ENCODE data around the gene RNF223.
A peak's percentile ranks its signal among the peaks of the same experiment; 100 is the strongest.
"Not testable (repeated sequence)": the region's sequence is repeated elsewhere in the genome, so short reads cannot be mapped to it uniquely, and the experiment has no call there.

Gene RNF223

GRCh38 chr1:1106510-1107221, 32.6 kb upstream of the RNF223 start:
- DNase-seq = peak; percentile 12

DNA sequence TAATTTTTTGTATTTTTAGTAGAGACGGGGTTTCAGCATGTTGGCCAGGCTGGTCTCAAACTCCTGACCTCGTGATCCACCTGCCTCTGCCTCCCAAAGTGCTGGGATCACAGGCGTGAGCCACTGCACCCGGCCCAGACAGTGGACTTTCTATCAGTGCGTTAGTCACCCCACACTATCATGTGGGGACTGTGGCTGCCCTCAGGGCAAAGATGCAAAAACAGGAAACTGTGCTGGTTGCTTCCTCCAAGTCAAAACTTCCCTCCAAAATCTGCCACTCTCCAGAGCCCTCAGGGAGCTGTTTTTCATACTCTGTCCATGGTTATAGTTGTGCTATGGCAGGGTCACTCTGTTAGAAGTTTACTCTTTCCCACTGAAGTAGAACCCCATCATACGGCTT, 30.0 kb upstream of the RNF223 start:
- peak; percentile 29 for DNase-seq

DNA sequence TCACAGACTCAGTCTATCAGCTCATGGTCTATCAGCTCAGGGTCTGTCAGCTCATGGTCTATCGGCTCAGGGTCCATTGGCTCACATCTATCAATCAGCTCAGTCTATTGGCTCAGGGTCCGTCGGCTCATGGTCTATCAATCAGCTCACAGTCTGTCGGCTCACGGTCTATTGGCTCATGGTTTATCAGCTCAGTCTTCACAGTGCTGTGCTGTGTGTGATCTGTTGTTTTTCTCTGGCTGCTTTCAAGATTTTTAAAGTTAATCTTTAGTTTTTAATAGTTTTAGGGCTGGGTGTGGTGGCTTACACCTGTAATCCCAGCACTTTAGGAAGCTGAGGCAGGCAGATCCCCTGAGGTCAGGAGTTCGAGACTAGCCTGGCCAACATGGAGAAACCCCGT, 27.4 kb upstream of the RNF223 start:
- no peak for DNase-seq

DNA sequence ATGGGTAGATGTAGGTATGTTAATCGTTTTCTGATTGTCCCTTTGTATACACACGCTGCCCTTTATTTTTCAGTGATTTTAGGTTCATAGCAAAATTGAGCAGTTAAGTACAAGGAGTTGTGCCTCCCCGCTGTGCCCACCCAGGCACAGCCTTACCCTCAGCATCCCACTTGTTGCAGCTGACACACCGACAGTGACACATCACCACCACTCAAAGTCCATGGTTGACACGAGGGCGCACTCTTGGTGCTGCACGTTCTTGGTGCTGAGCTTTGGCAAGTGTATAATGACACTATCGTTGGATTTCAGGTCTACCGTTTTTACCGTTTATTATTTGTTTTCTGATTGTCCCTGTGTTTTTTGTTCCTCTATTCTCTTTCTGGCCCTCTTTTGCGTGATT, 26.2 kb upstream of the RNF223 start:
- peak; percentile 12 for DNase-seq

DNA sequence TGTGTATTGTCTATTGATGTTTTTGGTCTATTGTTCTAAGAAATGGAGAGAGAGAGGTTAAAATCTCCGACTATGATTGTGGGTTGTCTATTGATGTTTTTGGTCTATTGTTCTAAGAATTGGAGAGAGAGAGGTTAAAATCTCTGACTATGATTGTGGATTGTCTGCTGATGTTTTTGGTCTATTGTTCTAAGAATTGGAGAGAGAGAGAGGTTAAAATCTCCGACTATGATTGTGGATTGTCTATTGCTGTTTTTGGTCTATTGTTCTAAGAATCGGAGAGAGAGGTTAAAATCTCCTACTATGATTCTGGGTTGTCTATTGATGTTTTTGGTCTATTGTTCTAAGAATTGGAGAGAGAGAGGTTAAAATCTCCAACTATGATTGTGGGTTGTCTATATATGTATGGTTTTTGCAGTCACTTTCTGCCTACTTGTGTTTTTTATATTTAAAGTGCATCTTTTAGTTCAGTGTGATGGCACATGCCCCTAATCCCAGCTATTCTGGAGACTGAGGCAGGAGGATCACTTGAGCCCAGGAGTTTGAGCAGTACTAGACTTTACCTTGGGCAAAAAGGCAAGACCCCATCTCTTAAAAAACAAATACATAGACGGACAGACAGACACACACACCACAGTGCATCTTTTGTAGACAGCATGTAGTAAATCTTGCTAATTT, 25.5 kb upstream of the RNF223 start:
- DNase-seq = no peak

GRCh38 chr1:1098681-1099421, 24.7 kb upstream of the RNF223 start:
- DNase-seq = peak; percentile 15

DNA sequence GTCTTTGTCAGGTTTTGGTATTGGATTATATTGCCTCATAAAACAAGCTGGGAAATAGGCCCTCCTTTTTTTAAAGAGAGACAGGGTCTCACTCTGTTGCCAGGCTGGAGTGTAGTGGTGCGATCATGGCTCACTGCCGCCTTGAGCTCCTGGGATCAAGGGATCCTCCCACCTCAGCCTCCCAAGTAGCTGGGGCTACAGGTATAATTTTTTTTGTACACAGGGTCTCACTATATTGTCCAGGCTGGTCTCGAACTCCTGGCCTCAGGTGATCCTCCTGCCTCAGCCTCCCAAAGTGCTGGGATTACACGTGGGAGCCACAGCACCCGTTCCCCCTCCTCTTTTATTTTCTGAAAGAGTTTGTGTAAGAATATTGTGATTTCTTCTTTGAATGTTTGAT, 22.0 kb upstream of the RNF223 start:
- not testable (repeated sequence) for DNase-seq

DNA sequence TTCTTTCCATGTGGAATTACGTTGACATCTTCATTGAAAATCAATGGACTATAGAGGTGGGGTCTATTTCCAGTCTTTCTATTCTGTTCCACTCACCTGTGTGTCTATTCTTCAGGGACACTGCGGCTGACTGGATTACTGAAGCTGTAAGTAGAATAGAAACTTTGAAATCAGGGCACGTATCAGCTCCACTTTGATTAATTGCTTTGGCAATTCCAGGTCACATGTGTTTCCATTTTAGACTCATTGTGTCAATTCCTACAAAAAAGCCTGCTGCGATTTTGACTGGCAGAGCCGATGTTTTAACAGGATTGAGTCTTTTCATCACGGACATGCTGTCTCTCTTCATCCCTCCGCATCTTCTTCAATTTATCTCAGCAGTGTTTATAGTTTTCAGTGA, 20.9 kb upstream of the RNF223 start:
- DNase-seq = no peak

GRCh38 chr1:1093610-1093943, 19.5 kb upstream of the RNF223 start:
- DNase-seq = peak; percentile 3

GRCh38 chr1:1092894-1093609, 18.9 kb upstream of the RNF223 start:
- peak; percentile 12 for DNase-seq

DNA sequence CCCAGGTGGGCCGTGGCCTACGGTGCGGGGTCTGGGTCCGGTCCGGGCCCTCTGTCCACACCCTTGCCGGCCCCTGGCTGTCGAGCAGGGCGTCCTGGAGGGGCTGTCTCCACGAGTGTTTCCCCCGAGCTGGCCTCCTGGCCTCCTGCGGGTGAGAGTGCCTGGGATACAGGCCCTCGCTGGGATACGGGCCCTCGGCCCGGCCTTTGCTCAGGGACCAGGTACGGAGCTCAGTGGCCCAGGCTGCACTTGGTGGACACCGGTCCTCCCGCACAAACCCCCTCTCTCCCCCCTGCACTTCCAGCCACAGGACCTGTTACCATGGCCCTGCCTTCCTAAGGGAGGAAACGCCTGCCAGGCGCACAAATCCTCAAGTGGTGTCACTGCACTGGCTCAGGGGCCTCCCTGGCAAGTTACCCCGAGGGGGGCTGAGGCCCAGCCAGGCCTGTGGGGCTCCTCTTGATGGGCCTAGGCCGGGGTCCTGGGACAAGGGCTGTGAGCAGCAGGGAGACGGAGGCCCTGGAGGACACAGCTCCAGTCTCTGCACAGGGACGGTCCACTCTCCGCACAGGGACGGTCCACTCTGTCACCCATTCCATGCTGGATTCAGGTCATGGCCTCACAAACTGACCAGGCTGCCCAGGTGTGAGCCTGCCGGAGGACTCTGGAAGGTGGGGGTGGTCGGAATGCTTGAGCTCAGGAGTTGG, 18.2 kb upstream of the RNF223 start:
- DNase-seq = peak; percentile 13

DNA sequence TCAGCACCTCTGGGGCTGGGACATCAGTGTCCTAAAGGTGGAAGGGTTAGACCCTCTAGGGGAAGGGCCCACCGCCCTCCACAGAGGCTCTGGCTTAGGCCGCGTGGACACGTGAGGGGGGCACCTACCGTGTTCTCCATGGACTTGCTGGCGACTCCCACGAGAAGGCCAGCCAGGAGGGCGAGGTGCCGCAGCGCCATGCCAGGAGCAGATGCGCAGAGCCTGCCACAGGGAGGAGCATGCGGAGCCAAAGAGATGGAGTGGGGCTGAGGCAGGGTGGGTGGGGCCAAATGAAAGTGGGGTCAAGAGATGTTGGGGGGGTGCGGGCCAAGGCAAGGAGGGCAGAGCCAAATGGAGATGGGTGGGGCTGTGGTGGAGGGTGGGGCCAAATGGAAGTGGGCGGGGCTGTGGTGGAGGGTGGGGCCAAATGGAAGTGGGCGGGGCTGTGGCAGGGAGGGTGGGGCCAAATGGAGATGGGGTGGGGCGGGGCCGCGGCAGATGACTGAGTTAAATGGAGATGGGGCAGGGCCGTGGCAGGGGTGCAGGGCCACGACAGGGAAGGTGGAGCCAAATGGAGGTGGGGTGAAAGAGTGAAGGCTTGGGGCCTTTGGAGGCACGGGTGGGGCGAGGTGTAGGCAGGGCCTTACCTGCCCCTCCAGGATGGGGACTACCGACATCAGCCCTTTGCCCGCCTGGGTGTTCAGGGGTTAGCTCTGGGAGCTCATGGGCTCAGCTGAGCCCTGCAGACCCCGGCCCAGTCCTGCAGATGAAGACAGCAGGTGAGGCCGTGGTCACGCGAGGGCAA, 17.4 kb upstream of the RNF223 start:
- peak; percentile 15 for DNase-seq

DNA sequence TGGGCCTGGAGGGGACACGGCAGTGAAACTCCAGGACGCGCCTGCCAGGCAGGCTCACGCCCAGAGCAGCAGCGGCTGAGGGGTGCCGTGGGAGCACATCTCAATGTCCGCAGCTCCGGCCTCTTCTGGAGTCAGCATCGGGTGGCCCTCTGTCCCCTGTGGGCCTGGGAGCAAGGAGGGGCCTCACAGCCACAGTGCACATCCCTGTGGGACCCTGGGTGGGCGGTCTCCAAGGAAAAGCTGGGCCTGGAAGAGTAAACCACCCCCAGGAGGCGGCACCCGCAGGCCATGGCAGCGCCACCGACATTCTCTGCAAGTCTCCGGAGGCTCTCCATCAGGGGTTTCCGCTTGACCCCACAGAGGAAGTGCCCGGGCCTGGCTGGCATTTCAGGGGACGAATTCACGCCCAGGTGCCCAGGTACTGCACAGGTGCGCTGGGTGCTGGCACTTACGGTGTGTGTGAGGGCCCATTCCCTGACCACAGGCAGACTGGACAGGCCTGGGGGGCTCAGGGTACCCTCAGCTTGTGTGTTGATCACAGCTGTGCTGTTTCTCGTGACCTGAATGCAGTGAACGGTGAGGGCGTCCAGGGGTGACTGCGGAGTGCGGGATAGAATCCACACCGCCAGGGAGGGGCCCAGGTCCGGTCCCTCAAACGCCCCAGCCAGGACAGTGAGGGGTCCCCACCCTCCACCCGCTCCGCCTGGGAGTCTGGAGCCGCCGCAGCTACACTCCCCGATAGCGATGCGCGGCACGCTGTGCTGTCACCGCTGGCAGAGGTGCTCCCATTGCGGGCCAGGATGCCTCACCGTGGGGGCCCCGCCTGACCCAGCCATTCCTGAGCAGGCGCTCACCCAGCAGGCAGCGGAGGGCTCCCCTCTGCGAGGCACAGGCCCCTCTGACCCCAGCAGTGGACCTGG, 16.6 kb upstream of the RNF223 start:
- peak; percentile 15 for DNase-seq

GRCh38 chr1:1089731-1090423, 15.8 kb upstream of the RNF223 start:
- DNase-seq = peak; percentile 13

GRCh38 chr1:1088801-1089680, 14.9 kb upstream of the RNF223 start:
- peak; percentile 14 for DNase-seq

DNA sequence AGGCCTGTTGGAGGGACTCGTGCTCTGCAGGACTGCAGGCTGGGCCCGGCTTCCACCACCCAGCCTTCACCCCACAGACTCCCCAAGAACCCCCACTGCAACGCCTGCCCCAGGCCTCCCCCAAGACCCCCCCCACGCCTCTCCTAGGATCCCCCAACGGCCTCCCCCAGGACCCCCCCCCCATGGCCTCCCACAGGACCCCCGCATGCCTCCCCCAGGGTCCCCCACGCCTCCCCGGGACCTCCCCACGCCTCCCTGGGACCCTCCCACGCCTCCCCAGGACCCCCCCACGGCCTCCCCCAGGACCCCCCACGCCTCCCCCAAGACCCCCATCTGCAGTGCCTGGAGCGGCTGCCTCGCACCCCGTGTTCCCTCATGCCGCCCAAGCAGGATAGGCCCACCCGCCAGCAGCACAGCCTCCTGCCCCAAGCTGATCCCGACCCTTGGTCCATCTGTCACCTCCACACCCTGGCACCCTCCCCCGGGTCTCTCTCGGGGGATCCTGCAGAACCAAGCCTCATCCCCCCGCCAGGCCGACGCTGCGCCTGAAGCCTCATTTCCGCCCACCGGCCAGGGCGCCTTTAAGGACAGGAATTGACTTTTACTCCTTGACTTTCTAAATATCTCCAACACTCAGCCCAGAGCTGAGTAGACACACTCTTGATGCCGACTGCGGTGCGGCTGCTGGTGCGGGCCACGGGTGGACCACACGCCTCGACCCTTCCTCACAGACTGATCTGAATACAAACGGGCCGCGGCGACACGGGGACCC, 14.1 kb upstream of the RNF223 start:
- DNase-seq = peak; percentile 11

DNA sequence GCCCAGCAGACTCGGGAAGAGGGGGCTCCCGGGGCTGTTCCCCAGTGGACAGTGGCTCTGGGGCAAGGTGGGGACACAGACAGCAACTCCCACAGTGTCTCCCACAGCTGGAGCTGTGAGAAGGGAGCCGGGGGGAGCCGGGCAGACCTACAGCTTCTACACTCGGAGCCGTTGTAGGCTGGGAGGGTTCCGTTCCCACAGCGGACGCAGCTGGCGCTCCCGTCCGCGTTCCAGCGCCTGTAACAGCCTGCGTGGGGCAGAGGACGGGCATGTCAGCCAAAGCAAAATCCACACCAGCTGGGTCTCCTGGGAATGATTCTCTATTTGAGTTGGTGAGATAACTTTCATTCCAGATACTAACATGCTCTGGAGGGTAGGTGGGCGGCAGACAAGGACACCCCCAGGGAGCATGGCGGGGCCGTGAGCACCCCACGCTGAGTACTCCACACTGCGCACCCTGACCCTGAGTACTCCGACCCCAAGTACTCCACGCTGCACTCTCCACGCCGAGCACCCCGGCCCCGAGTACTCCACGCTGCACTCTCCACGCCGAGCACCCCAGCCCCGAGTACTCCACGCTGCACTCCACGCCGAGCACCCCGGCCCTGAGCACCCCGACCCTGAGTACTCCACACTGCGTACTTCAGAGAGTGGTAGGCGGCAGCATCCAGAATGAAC, 13.4 kb upstream of the RNF223 start:
- peak; percentile 12 for DNase-seq

DNA sequence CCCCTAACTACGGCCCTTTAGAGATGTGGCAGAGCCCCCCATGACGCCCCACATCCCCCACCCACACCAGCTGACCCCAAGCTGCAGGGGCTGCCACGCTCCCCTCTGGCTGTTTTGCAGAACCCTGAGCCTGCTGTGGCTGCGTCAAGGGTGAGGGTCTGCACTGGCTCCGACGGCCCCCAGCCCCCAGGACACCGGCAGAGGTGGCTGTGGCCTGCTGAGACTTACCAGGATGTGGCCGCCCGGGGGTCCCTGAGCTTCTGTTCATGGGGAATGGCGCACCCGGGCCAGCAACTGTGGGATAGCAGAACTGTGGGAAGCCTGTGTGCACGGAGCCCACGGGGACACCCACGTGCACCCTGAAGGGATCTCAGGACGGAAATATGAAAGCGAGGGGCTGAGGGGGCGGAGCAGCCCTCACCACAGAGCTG, 12.8 kb upstream of the RNF223 start:
- DNase-seq = peak; percentile 9
